Stimulated activated CD4-positive, alpha-beta T cell treated with anti-CD3 and anti-CD28 coated beads, Interleukin-1b, Interleukin-23, amount 100 ng/mL, for 1 hour (primary cell): ENCODE measurements around the gene SBK1.
"Not testable (repeated sequence)": the region's sequence is repeated elsewhere in the genome, so short reads cannot be mapped to it uniquely, and the experiment has no call there.

Source experiments
- DNase-seq, 2 donors: peaks; one replicate each; pipeline ENCODE4 v3.0.0-alpha.2; 2020; ENCODE audit warnings: low read depth in 2 of 2

The SBK1 gene

GRCh38 chr16:28291651-28292626 lies at the start of gene SBK1:
Gene SBK1, plus strand, starts transcription at chr16:28292525. Its CDS starts 24,867 bp downstream, at chr16:28317392.
- peak; percentile 64 to 68 for DNase-seq

GRCh38 chr16:28249483-28249882 lies 42.8 kb upstream of the SBK1 start:
- not testable (repeated sequence) for DNase-seq

GRCh38 chr16:28250999-28251398 lies 41.3 kb upstream of the SBK1 start:
- no peak for DNase-seq

GRCh38 chr16:28254158-28254557 lies 38.2 kb upstream of the SBK1 start:
- DNase-seq, result no peak

- DNase-seq, result no peak
These were observed 36.5 kb upstream of the SBK1 start for GRCh38 chr16:28255838-28256237.

GRCh38 chr16:28257256-28257655 lies 35.1 kb upstream of the SBK1 start:
- no peak for DNase-seq

- no peak for DNase-seq
These were observed 33.8 kb upstream of the SBK1 start for GRCh38 chr16:28258567-28258966.

GRCh38 chr16:28259091-28259780 lies 33.1 kb upstream of the SBK1 start:
- no peak for DNase-seq

GRCh38 chr16:28259781-28260150 lies 32.6 kb upstream of the SBK1 start:
- no peak for DNase-seq

GRCh38 chr16:28260193-28260592 lies 32.1 kb upstream of the SBK1 start:
- no peak for DNase-seq

- no peak for DNase-seq
These were observed 30.4 kb upstream of the SBK1 start for GRCh38 chr16:28261942-28262341.

GRCh38 chr16:28263305-28263704 lies 29.0 kb upstream of the SBK1 start:
- no peak for DNase-seq

GRCh38 chr16:28264656-28265055 lies 27.7 kb upstream of the SBK1 start:
- no peak for DNase-seq

- DNase-seq, result no peak
These were observed 26.5 kb upstream of the SBK1 start for GRCh38 chr16:28265822-28266221.

- DNase-seq, result no peak
These were observed 25.0 kb upstream of the SBK1 start for GRCh38 chr16:28267356-28267755.

GRCh38 chr16:28273511-28273910 lies 18.8 kb upstream of the SBK1 start:
- no peak for DNase-seq

GRCh38 chr16:28274676-28275075 lies 17.6 kb upstream of the SBK1 start:
- no peak for DNase-seq

- no peak for DNase-seq
These were observed 16.0 kb upstream of the SBK1 start for GRCh38 chr16:28276301-28276700.

GRCh38 chr16:28277537-28278388 lies 14.6 kb upstream of the SBK1 start:
- DNase-seq, result peak; percentile 68 to 79

GRCh38 chr16:28279006-28279405 lies 13.3 kb upstream of the SBK1 start:
- no peak for DNase-seq

- no peak for DNase-seq
These were observed 11.2 kb upstream of the SBK1 start for GRCh38 chr16:28280881-28281836.
